ENCODE measurements around the gene VWA7.
"Not testable (repeated sequence)": the region's sequence is repeated elsewhere in the genome, so short reads cannot be mapped to it uniquely, and the experiment has no call there.

Gene VWA7

GRCh38 chr6:31776989-31777666 lies at the start of gene VWA7:
Gene VWA7 (minus strand): TSS chr6:31777328. CDS start chr6:31776779, 549 bp downstream.
- DNase-seq: peak; percentile 60
- no peaks in the 10 kb centered on the region for H3K27me3 Mint-ChIP-seq (ENCODE audit: low read depth, poor library complexity)
- peaks cover 5% of the 10 kb centered on the region for H3K36me3 Mint-ChIP-seq (ENCODE audit: low read depth)
- TF ChIP-seq, protein P1, sequence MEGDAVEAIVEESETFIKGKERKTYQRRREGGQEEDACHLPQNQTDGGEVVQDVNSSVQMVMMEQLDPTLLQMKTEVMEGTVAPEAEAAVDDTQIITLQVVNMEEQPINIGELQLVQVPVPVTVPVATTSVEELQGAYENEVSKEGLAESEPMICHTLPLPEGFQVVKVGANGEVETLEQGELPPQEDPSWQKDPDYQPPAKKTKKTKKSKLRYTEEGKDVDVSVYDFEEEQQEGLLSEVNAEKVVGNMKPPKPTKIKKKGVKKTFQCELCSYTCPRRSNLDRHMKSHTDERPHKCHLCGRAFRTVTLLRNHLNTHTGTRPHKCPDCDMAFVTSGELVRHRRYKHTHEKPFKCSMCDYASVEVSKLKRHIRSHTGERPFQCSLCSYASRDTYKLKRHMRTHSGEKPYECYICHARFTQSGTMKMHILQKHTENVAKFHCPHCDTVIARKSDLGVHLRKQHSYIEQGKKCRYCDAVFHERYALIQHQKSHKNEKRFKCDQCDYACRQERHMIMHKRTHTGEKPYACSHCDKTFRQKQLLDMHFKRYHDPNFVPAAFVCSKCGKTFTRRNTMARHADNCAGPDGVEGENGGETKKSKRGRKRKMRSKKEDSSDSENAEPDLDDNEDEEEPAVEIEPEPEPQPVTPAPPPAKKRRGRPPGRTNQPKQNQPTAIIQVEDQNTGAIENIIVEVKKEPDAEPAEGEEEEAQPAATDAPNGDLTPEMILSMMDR (IDR thresholded peaks at IDR 0.05): no peak
- no peak within 1 kb of the TSS for H3K4me3 Mint-ChIP-seq
- H3K4me1 Mint-ChIP-seq: peaks cover 27% of the 10 kb centered on the region
- H3K27ac Mint-ChIP-seq: no peak within 1 kb of the TSS
- H3K9me3 Mint-ChIP-seq: no peaks in the 10 kb centered on the region

DNA sequence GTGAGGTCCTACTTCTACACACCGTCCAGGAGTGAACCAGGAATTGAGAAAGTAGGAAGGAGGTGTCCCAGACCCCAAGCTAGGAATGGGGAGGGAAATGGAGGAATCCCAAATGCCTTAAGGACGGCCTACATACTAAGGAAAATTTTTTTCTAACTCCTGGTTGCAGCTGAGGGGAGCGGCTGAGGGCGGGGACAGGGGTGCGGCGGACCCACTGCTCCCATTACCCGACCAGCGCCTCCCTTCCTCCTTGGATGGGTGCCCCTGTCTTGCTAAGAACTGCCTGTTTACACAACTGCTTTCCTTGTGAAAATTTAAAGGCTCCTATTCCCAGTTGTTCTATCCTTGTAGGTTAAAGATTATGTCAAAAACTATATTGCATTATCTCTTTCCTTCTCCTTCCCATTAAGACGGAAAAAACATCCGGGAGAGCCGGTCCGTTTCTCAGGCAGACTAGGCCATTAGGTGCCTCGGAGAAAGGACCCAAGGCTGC lies 49.7 kb upstream of the VWA7 start:
- H3K27me3 Mint-ChIP-seq (ENCODE audit: low read depth, poor library complexity): peaks cover 4% of the 10 kb centered on the region
- H3K4me3 Mint-ChIP-seq: peak overlapping the region; percentile 92
- H3K4me1 Mint-ChIP-seq: peaks cover 57% of the 10 kb centered on the region
- H3K36me3 Mint-ChIP-seq (ENCODE audit: low read depth): peaks cover 7% of the 10 kb centered on the region
- DNase-seq: peak; percentile 45
- TF ChIP-seq, protein P1 (IDR thresholded peaks at IDR 0.05): no peak
- peak overlapping the region; percentile 98 for H3K27ac Mint-ChIP-seq
- H3K9me3 Mint-ChIP-seq: peaks cover 5% of the 10 kb centered on the region

GRCh38 chr6:31825553-31825952 lies 48.4 kb upstream of the VWA7 start:
- H3K27me3 Mint-ChIP-seq (ENCODE audit: low read depth, poor library complexity): peaks cover 4% of the 10 kb centered on the region
- DNase-seq: no peak
- peak overlapping the region; percentile 92 for H3K4me3 Mint-ChIP-seq
- TF ChIP-seq, protein P1 (IDR thresholded peaks at IDR 0.05): no peak
- peaks cover 60% of the 10 kb centered on the region for H3K4me1 Mint-ChIP-seq
- H3K27ac Mint-ChIP-seq: no peak overlapping the region
- peaks cover 7% of the 10 kb centered on the region for H3K36me3 Mint-ChIP-seq (ENCODE audit: low read depth)
- H3K9me3 Mint-ChIP-seq: peaks cover 5% of the 10 kb centered on the region

GRCh38 chr6:31823592-31824196 lies 46.6 kb upstream of the VWA7 start:
- not testable (repeated sequence) for H3K36me3 Mint-ChIP-seq (ENCODE audit: low read depth); H3K27me3 Mint-ChIP-seq (ENCODE audit: low read depth, poor library complexity); H3K4me3 Mint-ChIP-seq; H3K27ac Mint-ChIP-seq; DNase-seq
- H3K4me1 Mint-ChIP-seq: peaks cover 55% of the 10 kb centered on the region
- H3K9me3 Mint-ChIP-seq: peaks cover 11% of the 10 kb centered on the region

DNA sequence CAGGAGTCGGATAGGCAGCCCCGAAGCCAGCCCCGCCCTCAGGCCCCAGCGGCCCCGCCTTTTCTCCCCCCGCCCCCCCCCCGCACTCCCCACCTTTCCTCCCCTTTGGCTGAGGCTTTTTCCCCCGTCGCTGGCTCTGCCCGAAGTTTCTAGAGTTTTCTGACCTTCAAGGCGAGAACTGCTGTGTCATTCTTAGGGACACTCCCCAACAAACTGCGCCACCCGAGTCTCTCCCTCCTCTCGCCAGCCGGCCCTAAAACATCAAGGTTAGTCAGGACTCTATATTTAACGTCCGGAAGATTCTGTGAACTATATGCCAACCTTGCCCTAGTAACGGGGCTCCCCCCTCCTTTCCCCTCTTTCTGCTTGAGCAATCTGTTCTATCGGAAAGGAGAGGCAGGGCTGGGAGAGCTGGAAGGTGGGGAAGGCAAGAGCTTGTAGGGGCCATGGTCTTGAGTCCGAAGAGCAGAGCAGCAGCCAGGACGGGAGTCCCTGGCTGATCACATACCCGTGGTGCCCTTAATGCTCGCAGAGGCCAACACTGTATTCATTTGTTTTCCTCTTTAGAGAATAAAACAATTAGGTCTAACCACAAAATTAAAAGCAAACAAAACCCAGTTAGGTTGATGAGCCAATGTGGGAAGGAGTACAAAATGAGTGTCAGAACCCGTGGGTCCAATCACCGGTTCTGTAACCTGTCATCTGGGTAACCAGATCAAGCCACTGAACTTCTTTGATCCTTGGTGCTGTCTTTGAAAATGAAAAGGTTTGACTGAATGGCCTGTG lies 45.1 kb upstream of the VWA7 start:
- peak; percentile 55 for DNase-seq
- H3K4me1 Mint-ChIP-seq: peaks cover 60% of the 10 kb centered on the region
- H3K27ac Mint-ChIP-seq: peak overlapping the region; percentile 95
- H3K27me3 Mint-ChIP-seq (ENCODE audit: low read depth, poor library complexity): peaks cover 9% of the 10 kb centered on the region
- H3K4me3 Mint-ChIP-seq: peak overlapping the region; percentile 87
- peaks cover 16% of the 10 kb centered on the region for H3K36me3 Mint-ChIP-seq (ENCODE audit: low read depth)
- peaks cover 25% of the 10 kb centered on the region for H3K9me3 Mint-ChIP-seq
- TF ChIP-seq, protein P1 (IDR thresholded peaks at IDR 0.05): no peak
